HepG2 (cell line): ENCODE measurements around the gene CEP104. TPM values are rescaled to one million over a fixed set of nuclear protein-coding genes. Genes with fewer than 3 reads are reported as not detected.

Experiments
- ATAC-seq: fragments of 200-7000 bp; cut with Tn5 transposase; 3 replicates; pipeline ENCODE4 v1.9.1; 2020; ENCODE audit warnings: mild to moderate bottlenecking, moderate library complexity
- BruUV-seq: library from RNA; stranded (reverse); fragments of 400-500 nt; replicated peaks from 2 replicates; lab custom pipeline; 2021; lab: Mats Ljungman, UMichigan
- CTCF ChIA-PET: fragments of 300-600 bp; formaldehyde crosslinking; extraction: SDS; loops from one replicate; lab custom pipeline; 2021; ENCODE audit warnings: low total read pairs, inconsistent platforms, low intra/inter-chr PET ratio; lab: Yijun Ruan, JAX
- POLR2A ChIA-PET: fragments of 350-600 bp; sonication (Branson Sonifier 250); formaldehyde crosslinking; loops from one replicate; lab custom pipeline; 2020; ENCODE audit warnings: antibody characterized with exemption, inconsistent platforms; lab: Yijun Ruan, JAX
- DNase-seq: peaks from one replicate; pipeline ENCODE4 v3.0.0-alpha.2; 2015; ENCODE audit warnings: low spot score
- FAIRE-seq: peaks from 3 replicates; lab custom pipeline; 2011; peaks lifted over from hg19 to GRCh38; lab: Jason Lieb, UNC
- H2AFZ ChIP-seq: one replicate; pipeline ENCODE4 v1.6.1; 2011; ENCODE audit warnings: low read length, inconsistent platforms
- H3K27ac ChIP-seq: fragments of 300-600 bp; 3 replicates; pipeline ENCODE4 v1.8.0; 2011; ENCODE audit warnings: mixed run types, mild to moderate bottlenecking, mixed read lengths, low read length, inconsistent platforms; ENCODE audit not compliant: insufficient read depth; ENCODE audit errors: extremely low read length
- H3K27me3 ChIP-seq, 2 experiments: fragments of 200-600 bp in 1 of 2; 2 replicates in 1 of 2; 3 replicates in 1 of 2; pipeline versions ENCODE4 v1.6.0 to v1.8.0; 2011; ENCODE audit warnings: low read length in 2 of 2, mild to moderate bottlenecking in 2 of 2, moderate library complexity in 2 of 2, inconsistent platforms in 1 of 2; ENCODE audit not compliant: insufficient read depth in 2 of 2, control insufficient read depth in 1 of 2
- H3K36me3 ChIP-seq, 2 experiments: fragments of 200-600 bp in 1 of 2; replicated peaks in 1 of 2; 2 replicates in 1 of 2; 3 replicates in 1 of 2; pipeline versions ENCODE4 v1.5.1 to v1.8.0; 2011; ENCODE audit warnings: low read length in 2 of 2, inconsistent platforms in 1 of 2; ENCODE audit not compliant: insufficient read depth in 2 of 2, control insufficient read depth in 1 of 2
- H3K4me1 ChIP-seq: 2 replicates; pipeline ENCODE4 v1.5.1; 2012; ENCODE audit warnings: low read length, inconsistent platforms; ENCODE audit not compliant: insufficient read depth
- H3K4me2 ChIP-seq: 2 replicates; pipeline ENCODE4 v1.6.0; 2011; ENCODE audit warnings: low read depth, low read length, inconsistent platforms
- H3K4me3 ChIP-seq, 3 experiments: fragments of 200-600 bp in 1 of 3; sonication (generic), shearing (Covaris generic) in 1 of 3; replicated peaks in 1 of 3; 2 replicates each; pipeline ENCODE4 v1.5.1; 2011 to 2016; ENCODE audit warnings: low read length in 3 of 3, inconsistent platforms in 2 of 3, low read depth in 2 of 3, mild to moderate bottlenecking in 2 of 3, control low read depth in 1 of 3, mixed read lengths in 1 of 3; ENCODE audit not compliant: insufficient read depth in 1 of 3
- H3K79me2 ChIP-seq: one replicate; pipeline ENCODE4 v1.6.1; 2011; ENCODE audit warnings: low read length, inconsistent platforms; ENCODE audit not compliant: insufficient read depth
- H3K9ac ChIP-seq: 2 replicates; pipeline ENCODE4 v1.6.0; 2011; ENCODE audit warnings: mild to moderate bottlenecking, low read depth, low read length, inconsistent platforms; ENCODE audit not compliant: insufficient read depth
- H3K9me3 ChIP-seq: 2 replicates; pipeline ENCODE4 v1.5.1; 2012; ENCODE audit warnings: mild to moderate bottlenecking, low read length
- H4K20me1 ChIP-seq: 2 replicates; pipeline ENCODE4 v1.6.0; 2011; ENCODE audit warnings: inconsistent platforms, mild to moderate bottlenecking, low read length, moderate library complexity; ENCODE audit not compliant: insufficient read depth
- FOSL2 ChIP-seq: sonication (generic); formaldehyde crosslinking; IDR thresholded peaks from 2 replicates; pipeline ENCODE4 v1.4.0; 2020; ENCODE audit warnings: missing genetic modification reagents
- FOXM1 ChIP-seq: sonication (generic); formaldehyde crosslinking; IDR thresholded peaks from 2 replicates; pipeline ENCODE4 v1.5.0; 2020; ENCODE audit warnings: missing genetic modification reagents
- HOXA3 ChIP-seq: sonication (generic); formaldehyde crosslinking; IDR thresholded peaks from 2 replicates; pipeline ENCODE4 v1.5.0; 2020; ENCODE audit warnings: missing genetic modification reagents
- MXD4 ChIP-seq: IDR thresholded peaks from 2 replicates; pipeline ENCODE4 v1.6.1; 2016; ENCODE audit warnings: mild to moderate bottlenecking, missing biosample characterization, missing genetic modification reagents
- NCOA2 ChIP-seq: sonication (generic); formaldehyde crosslinking; IDR thresholded peaks from 2 replicates; pipeline ENCODE4 v1.8.0; 2022; ENCODE audit warnings: inconsistent platforms
- NPAS2 ChIP-seq: sonication (generic); formaldehyde crosslinking; IDR thresholded peaks from 2 replicates; pipeline ENCODE4 v1.8.0; 2022; ENCODE audit warnings: mild to moderate bottlenecking, missing genetic modification reagents, borderline replicate concordance
- NR2C2 ChIP-seq: sonication (generic); formaldehyde crosslinking; IDR thresholded peaks from 2 replicates; pipeline ENCODE4 v1.4.0; 2020; ENCODE audit warnings: missing genetic modification reagents, mild to moderate bottlenecking, moderate library complexity, borderline replicate concordance
- POLR2G ChIP-seq: fragments of 200-400 bp; formaldehyde crosslinking; IDR thresholded peaks from 2 replicates; pipeline ENCODE4 v1.6.1; 2018; ENCODE audit warnings: mild to moderate bottlenecking, low read depth, low read length, moderate library complexity
- ZFP90 ChIP-seq: sonication (generic); formaldehyde crosslinking; IDR thresholded peaks from 2 replicates; pipeline ENCODE4 v1.8.0; 2022; ENCODE audit warnings: missing genetic modification reagents, mild to moderate bottlenecking, inconsistent platforms, borderline replicate concordance
- ZNF333 ChIP-seq: sonication (generic); formaldehyde crosslinking; IDR thresholded peaks from 2 replicates; pipeline ENCODE4 v1.4.0; 2020; ENCODE audit warnings: mild to moderate bottlenecking, missing genetic modification reagents, borderline replicate concordance
- WGBS: methylation state at CpG from one replicate; pipeline ENCODE4 v1.1.6; 2017; ENCODE audit warnings: low lambda C conversion rate; 5-methylcytosine and 5-hydroxymethylcytosine counted together
- in situ Hi-C: cut with HindIII; loops from 2 replicates; pipeline ENCODE4 v1.10.0; 2017; ENCODE audit warnings: low pct_unique_long_range_greater_than_20kb; ENCODE audit not compliant: extremely low pct_ligation_motif_present
- intact Hi-C: fragments of 100-400 bp; cut with micrococcal nuclease; formaldehyde crosslinking; loops from one replicate; pipeline ENCODE4 v1.10.0; 2022; ENCODE audit not compliant: unreplicated experiment
- polyA plus RNA-seq, 8 experiments: library from polyadenylated mRNA; depleted of rRNA in 3 of 8; stranded (reverse) in 7 of 8; unstranded in 1 of 8; fragments of >200 nt; fragmentation: Illumina TruSeq in 4 of 8; extraction: Trizol in 4 of 8; gene quantifications; 2 replicates each; pipeline versions ENCODE4 v1.2.1 to v1.2.3, GENCODE V29; 2011 to 2016; ENCODE audit warnings: low read depth in 4 of 8, missing spikeins in 1 of 8, mixed read lengths in 1 of 8; ENCODE audit not compliant: insufficient read depth in 1 of 8
- total RNA-seq, 5 experiments: library from RNA; depleted of rRNA; stranded (reverse); fragments of >200 nt; fragmentation: Illumina TruSeq; extraction: Trizol; gene quantifications; 2 replicates each; pipeline ENCODE4 v1.2.3, GENCODE V29; 2016; ENCODE audit warnings: low read depth in 1 of 5
- TF ChIP-seq, protein P1 (sequence below): fragments of 450-650 bp; IDR thresholded peaks from 2 replicates; pipeline ENCODE4 v1.6.1; 2017; ENCODE audit warnings: mild to moderate bottlenecking

CEP104 gene
- total and polyA plus RNA-seq, 2 of the 13 experiments (the other 11 are each of a cell fraction or from before 2014, with no cell fraction given): 20.4 to 30.1 TPM

DNA sequence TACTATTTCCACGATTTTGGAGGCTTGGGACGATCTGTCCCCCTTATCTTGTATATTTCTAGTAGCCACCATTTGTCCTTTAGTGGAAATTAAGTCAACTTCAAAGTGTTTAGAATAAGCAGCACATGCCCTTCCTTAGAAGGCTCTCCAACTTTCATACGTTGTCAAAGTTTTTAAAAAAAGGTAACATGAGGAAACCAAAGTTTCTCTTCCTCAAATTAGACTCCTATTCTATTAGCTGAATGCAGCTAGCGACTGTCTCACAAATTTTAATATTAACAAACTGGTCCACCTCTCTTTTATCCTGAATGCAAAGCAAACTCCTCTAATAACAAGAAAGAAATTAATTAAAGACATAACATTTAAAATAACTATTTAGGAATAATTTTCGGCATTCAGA is 36.2 kb upstream of the CEP104 start:
- Histone ChIP-seq H3K4me3 (no peak overlapping the region), H2AFZ (no peak overlapping the region), H4K20me1 (no peaks in the 10 kb centered on the region), H3K4me2 (no peak overlapping the region), H3K9me3 (peaks cover 1% of the 10 kb centered on the region; the same call in 1 of the 2 replicates), H3K27ac (no peak overlapping the region), H3K79me2 (peaks cover 52% of the 10 kb centered on the region), H3K27me3 (no peaks in the 10 kb centered on the region), H3K36me3 (peaks cover 18 to 40% of the 10 kb centered on the region in 2 experiments; a peak in 4 of 5 replicates), H3K9ac (no peak overlapping the region), H3K4me1 (peaks cover 12% of the 10 kb centered on the region; the same call in 1 of the 2 replicates)
- ChIA-PET CTCF (no interaction called here), POLR2A (no interaction called here)
- intact Hi-C loops (no loop called here), in situ Hi-C loops (no loop called here)
- BruUV-seq: no TSS peak
- DNase-seq: no peak
- TF ChIP-seq FOXM1: no peak
- TF ChIP-seq HOXA3 (CRISPR knock-in tag): no peak
- no peak for TF ChIP-seq POLR2G
- TF ChIP-seq NPAS2 (CRISPR knock-in tag): no peak
- TF ChIP-seq ZNF333 (CRISPR knock-in tag): no peak
- ATAC-seq: no peak
- FAIRE-seq: no peak
- 96% methylated on average over 5 of the region's 5 CpGs for WGBS

DNA sequence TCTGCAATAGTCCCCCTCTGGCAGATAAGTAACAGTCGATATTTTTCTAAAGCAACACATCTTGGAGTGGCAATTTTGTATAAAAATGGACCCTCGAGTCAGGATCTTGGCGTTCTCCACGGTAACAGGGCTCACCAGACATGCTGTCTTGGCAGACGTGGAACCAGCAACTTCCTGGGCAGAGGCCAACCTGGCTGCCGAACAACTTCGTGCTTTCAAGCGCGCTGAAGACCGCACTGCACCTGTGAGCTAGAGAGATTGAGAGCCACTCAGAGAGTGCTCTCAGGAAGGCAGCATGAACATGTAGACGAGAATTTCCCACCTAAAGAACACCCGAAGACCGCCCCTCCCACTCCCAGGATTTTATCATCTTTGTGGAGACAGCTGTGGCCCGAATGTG is 35.7 kb upstream of the CEP104 start:
- no TSS peak for BruUV-seq
- WGBS: 95% methylated on average over 7 of the region's 14 CpGs
- Histone ChIP-seq H3K4me2 (no peak overlapping the region), H4K20me1 (no peaks in the 10 kb centered on the region), H3K79me2 (peaks cover 47% of the 10 kb centered on the region), H3K9ac (no peak overlapping the region), H3K4me1 (peaks cover 8% of the 10 kb centered on the region; the same call in 1 of the 2 replicates), H3K9me3 (no peaks in the 10 kb centered on the region; the same call in 1 of the 2 replicates), H3K27me3 (no peaks in the 10 kb centered on the region), H2AFZ (no peak overlapping the region), H3K36me3 (peaks cover 19 to 41% of the 10 kb centered on the region in 2 experiments; a peak in 4 of 5 replicates), H3K4me3 (no peak overlapping the region), H3K27ac (no peak overlapping the region)
- ATAC-seq (no peak), FAIRE-seq (no peak), DNase-seq (no peak)
- TF ChIP-seq NR2C2 (CRISPR knock-in tag): no peak
- no peak for TF ChIP-seq NCOA2 (CRISPR knock-in tag)
- TF ChIP-seq MXD4: no peak
- TF ChIP-seq ZFP90 (CRISPR knock-in tag): no peak
- TF ChIP-seq, protein P1, sequence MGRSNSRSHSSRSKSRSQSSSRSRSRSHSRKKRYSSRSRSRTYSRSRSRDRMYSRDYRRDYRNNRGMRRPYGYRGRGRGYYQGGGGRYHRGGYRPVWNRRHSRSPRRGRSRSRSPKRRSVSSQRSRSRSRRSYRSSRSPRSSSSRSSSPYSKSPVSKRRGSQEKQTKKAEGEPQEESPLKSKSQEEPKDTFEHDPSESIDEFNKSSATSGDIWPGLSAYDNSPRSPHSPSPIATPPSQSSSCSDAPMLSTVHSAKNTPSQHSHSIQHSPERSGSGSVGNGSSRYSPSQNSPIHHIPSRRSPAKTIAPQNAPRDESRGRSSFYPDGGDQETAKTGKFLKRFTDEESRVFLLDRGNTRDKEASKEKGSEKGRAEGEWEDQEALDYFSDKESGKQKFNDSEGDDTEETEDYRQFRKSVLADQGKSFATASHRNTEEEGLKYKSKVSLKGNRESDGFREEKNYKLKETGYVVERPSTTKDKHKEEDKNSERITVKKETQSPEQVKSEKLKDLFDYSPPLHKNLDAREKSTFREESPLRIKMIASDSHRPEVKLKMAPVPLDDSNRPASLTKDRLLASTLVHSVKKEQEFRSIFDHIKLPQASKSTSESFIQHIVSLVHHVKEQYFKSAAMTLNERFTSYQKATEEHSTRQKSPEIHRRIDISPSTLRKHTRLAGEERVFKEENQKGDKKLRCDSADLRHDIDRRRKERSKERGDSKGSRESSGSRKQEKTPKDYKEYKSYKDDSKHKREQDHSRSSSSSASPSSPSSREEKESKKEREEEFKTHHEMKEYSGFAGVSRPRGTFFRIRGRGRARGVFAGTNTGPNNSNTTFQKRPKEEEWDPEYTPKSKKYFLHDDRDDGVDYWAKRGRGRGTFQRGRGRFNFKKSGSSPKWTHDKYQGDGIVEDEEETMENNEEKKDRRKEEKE: no peak
- no peak for TF ChIP-seq FOSL2 (CRISPR knock-in tag)
- in situ Hi-C loops (no loop called here), intact Hi-C loops (no loop called here)
- ChIA-PET CTCF (no interaction called here), POLR2A (no interaction called here)
